ENCODE measurements around the gene RAB11FIP4. TPM values are rescaled to one million over a fixed set of nuclear protein-coding genes. Genes with fewer than 3 reads are reported as not detected.

The RAB11FIP4 gene
- total and polyA plus RNA-seq, 8 donors: 6.5 to 42.7 (median 24.5) TPM

- TF ChIP-seq CTCF (IDR thresholded peaks at IDR 0.05): no peak
- Histone ChIP-seq H3K4me1 (no peaks in the 10 kb centered on the region), H3K27ac (no peak overlapping the region), H3K9me3 (no peaks in the 10 kb centered on the region), H3K36me3 (no peaks in the 10 kb centered on the region), H3K27me3 (no peaks in the 10 kb centered on the region), H3K4me3 (no peak overlapping the region)
- 68 to 81% methylated on average over 20 to 21 of the region's 21 CpGs for WGBS, 2 donors
- intact Hi-C loops (cut with DNase I): no loop called here
- DNase-seq (no peak), FAIRE-seq (no peak), ATAC-seq (no peak)
Measured at GRCh38 chr17:31398381-31399311, 7.2 kb downstream of the RAB11FIP4 start.

- H3K9me3 ChIP-seq: no peaks in the 10 kb centered on the region
- no peak for ATAC-seq
- no peaks in the 10 kb centered on the region for H3K4me1 ChIP-seq
- no peak for DNase-seq
- intact Hi-C loops (cut with DNase I): no loop called here
- H3K36me3 ChIP-seq: no peaks in the 10 kb centered on the region
- H3K27ac ChIP-seq: no peak overlapping the region
- H3K27me3 ChIP-seq: no peaks in the 10 kb centered on the region
- no peak for TF ChIP-seq CTCF (IDR thresholded peaks at IDR 0.05)
- 50% methylated on average over 9 to 11 of the region's 11 CpGs for WGBS, 2 donors
- no peak overlapping the region for H3K4me3 ChIP-seq
- FAIRE-seq: no peak
Measured at GRCh38 chr17:31400481-31400950, 9.0 kb downstream of the RAB11FIP4 start.

GRCh38 chr17:31401456-31402254 is 10.2 kb downstream of the RAB11FIP4 start:
- no peaks in the 10 kb centered on the region for H3K27me3 ChIP-seq
- H3K36me3 ChIP-seq: no peaks in the 10 kb centered on the region
- no peak overlapping the region for H3K27ac ChIP-seq
- TF ChIP-seq CTCF (IDR thresholded peaks at IDR 0.05): no peak
- H3K4me1 ChIP-seq: no peaks in the 10 kb centered on the region
- no peaks in the 10 kb centered on the region for H3K9me3 ChIP-seq
- ATAC-seq: no peak
- no peak for DNase-seq
- intact Hi-C loops (cut with DNase I): no loop called here
- no peak overlapping the region for H3K4me3 ChIP-seq
- WGBS, 2 donors: 81 to 84% methylated on average over 11 of the region's 11 CpGs
- FAIRE-seq: no peak

GRCh38 chr17:31404028-31404949 is 12.8 kb downstream of the RAB11FIP4 start:
- no peak for TF ChIP-seq CTCF (IDR thresholded peaks at IDR 0.05)
- DNase-seq (no peak), ATAC-seq (no peak), FAIRE-seq (no peak)
- H3K36me3 ChIP-seq: no peaks in the 10 kb centered on the region
- H3K27ac ChIP-seq: no peak overlapping the region
- H3K27me3 ChIP-seq: no peaks in the 10 kb centered on the region
- H3K4me1 ChIP-seq: no peaks in the 10 kb centered on the region
- intact Hi-C loops (cut with DNase I): no loop called here
- H3K9me3 ChIP-seq: no peaks in the 10 kb centered on the region
- H3K4me3 ChIP-seq: no peak overlapping the region
- WGBS, 2 donors: 81 to 82% methylated on average over 19 of the region's 19 CpGs

Data from pancreas (tissue), 10 donors.